Stimulated activated CD4-positive, alpha-beta T cell treated with anti-CD3 and anti-CD28 coated beads, Interleukin-2, amount 100 ng/mL, for 48 hours (primary cell): Measurements from ENCODE around the gene S1PR2.
"Not testable (repeated sequence)": the region's sequence is repeated elsewhere in the genome, so short reads cannot be mapped to it uniquely, and the experiment has no call there.

ENCODE experiments used
- DNase-seq, 2 donors: peaks; one replicate each; pipeline ENCODE4 v3.0.0-alpha.2; 2020

S1PR2 gene

DNA sequence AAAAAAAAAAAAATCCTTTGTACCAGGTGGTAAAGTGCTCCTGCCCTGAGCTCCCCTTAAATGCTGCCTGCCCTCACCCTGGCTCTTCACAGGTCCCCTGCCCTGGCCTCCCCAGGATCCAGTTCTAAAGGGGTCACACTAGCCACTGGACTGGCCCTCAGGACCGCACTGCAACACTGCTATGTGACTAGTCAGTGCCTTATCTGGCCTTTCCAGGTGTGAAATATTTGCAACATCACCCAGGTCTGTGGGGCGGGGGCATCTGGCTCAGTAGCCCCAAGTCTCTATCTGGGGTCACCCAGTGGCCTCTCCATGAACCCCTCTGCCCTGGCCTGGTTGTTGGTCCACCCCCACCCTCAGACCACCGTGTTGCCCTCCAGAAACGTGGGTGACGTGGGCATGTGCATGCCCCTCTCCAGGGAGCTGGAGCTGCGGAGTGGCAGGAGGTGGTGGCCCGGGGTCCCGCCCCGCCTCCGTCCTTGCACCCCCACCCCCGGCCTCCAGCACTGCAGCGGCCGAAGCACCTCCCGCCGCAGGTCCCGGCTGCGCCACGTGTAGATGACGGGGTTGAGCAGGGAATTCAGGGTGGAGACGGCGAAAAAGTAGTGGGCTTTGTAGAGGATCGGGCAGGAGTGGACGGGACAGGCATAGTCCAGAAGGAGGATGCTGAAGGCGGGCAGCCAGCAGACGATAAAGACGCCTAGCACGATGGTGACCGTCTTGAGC is 7.5 kb downstream of the S1PR2 start:
- DNase-seq = no peak

DNA sequence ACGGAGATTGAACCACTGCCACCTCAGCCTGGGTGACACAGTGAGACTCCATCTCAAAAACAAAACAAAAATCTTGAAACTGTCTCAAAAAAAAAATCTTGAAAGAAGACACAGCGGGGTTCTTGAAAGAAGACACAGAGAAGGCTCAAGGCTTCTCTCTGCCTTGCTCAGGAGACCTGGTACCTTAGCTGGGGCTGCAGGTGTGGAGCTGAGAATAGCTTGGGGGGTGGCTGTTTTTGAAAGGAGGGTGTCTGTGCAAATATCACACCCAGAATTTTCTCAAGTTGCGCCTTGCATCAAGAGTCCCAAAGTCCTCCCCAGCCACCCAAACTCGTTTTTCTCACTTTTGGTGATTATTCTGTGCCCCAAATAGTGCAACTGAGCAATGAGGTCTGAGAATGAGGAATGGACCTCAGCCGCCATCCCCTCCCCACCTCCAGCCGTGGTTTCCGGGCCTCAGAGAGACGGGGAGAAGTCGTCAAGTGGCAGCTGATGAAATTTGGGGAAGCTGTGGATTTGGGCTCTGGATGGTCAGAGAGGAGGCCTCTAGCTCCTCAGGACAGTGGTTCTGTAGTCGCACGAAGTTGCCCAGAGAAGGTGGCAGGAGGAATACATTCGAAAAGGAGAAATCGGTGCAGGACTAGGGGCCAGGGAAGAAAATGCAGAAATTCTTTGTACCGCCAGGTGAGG is 8.8 kb downstream of the S1PR2 start:
- no peak for DNase-seq

DNA sequence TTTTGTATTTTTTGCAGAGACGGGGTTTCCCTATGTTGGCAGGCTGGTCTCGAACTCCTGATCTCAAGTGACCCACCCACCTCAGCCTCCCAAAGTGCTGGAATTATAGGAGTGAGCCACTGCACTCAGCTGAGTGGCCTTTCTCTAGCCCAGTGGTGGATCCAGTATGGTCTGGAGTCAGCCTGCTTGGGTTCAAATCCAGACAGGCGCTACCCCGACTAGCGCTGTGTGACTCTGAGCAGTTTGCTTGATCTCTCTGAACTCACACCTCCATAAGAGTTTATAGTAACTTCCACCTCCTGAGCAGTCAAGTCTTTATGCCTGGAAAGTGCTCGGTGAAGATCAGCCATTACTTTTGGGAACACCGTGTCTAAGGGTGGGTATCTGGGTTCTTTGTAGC is 10.4 kb downstream of the S1PR2 start:
- DNase-seq = no peak

DNA sequence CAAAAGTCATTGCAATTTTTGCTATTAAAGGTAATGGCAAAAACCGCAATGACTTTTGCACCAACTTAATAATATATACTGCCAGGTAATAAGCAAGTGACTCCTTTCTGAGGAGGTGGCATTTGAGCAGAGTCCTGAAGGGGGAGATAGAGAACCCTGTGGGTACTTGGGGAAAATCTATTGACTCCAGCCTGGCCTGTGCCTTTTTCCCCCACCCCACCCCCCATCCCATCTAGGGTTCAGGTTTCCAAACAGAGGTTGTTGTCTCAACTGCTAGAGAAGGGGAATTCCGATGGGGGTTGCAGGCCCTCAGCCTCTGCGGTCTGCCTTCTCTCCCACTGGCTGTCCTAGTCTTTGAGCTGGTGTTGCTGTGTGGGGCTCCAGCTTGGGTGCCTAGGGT is 11.5 kb downstream of the S1PR2 start:
- DNase-seq = no peak

DNA sequence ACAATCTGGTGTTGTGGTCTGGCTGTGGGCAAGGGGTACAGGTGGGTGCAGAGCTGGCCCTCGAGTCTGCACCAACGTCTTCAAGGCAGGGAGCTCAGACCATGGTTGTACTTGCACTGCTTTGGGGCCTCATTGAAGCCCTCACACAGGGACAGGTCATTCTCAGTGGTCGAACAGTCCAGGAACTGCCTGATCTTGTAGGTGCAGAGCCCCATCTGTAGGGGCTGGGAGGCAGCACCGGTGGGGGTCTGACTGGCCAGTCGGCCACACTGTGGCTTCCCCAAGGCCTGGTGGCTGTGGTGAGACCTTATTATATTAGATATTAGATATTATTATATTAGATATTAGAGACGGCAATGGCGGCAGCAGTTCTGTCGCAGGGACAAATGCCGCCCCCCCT is 14.0 kb downstream of the S1PR2 start:
- no peak for DNase-seq

DNA sequence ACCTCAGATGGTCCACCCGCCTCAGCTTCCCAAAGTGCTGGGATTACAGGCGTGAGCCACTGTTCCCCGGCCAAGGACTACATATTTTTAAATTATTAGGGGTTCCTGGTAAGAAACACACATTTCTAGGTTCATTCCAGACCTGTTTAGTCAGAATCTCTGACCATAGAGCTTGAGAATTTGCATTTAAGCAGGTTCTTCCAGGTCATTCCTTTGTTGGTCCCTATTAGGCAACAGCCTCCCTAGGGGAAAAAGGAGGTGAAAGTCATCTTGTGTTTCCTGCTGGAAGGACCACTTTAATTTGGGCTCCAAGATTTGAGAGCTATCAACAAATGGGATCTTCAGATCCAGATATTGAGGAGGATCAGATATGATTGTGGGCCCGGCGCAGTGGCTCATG is 16.3 kb downstream of the S1PR2 start:
- DNase-seq = no peak

DNA sequence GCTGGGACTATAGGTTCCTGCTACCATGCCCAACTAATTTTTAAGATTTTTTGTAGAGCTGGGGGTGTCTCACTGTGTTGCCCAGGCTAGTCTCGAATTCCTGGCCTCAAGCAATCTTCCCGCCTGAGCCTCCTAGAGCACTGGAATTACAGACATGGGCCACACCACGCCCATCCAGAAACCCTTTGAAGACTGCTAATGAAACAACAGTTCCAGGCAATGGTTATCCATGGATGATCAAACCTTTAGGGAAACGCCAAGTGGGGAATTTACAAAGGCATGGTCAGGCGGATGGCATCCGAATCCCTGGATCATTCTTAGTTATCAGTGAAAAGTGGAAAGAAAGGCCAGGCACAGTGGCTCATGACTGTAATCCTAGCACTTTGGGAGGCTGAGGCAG is 19.4 kb downstream of the S1PR2 start:
- no peak for DNase-seq

DNA sequence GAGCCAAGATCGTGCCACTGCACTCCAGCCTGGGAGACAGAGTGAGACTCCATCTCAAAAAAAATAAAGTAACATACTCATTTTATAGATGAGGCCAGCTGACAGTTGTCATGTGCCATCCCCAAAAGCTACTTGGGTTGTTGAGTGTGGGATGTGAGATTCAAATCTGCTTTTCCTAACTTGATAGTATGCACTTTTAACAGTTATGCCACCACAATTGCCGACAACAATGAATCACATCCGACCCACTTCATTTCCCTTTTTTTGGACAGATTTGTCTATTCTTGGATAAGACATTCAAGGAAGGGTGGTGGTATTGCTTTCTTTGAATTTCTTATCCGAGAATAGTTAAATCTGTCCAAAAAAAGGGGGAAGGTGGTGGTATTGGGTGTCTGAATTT is 20.1 kb downstream of the S1PR2 start:
- no peak for DNase-seq

DNA sequence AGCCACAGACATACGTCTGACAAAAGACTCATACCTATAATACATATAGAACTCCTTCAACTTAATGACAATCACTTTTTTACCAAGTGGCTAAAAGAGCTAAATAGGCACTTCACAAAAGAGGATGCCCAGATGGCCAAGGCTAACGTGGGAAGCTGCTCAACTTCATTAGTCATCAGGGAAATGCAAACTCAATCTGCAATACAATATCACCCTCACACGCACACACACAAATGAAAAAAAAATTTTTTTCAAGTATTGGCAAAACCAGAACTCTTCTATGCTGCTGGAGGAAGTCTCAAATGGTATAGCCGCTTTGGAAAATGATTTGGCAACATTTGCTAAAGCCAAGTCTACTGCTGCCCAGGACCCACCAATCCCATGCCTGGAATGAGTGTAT is 21.8 kb downstream of the S1PR2 start:
- DNase-seq = no peak

DNA sequence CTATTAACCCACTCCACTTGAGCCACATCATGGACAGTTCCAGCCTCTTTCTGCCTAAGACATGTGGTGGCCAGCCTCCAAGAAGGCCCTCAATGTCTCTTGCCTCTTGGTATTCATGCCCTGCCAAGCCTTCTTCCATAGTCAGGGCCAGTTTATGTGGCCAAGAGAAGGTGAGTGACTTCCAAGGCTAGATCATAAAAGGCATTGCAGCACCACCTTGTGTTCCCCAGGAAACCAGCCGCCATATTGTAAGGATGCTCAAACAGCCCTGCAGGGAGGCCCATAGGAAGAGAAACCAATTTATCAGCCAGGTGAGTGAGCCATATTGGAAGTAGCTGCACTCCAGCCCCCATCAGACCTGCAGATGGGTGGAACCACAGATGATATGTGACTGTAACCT is 24.1 kb downstream of the S1PR2 start:
- no peak for DNase-seq

DNA sequence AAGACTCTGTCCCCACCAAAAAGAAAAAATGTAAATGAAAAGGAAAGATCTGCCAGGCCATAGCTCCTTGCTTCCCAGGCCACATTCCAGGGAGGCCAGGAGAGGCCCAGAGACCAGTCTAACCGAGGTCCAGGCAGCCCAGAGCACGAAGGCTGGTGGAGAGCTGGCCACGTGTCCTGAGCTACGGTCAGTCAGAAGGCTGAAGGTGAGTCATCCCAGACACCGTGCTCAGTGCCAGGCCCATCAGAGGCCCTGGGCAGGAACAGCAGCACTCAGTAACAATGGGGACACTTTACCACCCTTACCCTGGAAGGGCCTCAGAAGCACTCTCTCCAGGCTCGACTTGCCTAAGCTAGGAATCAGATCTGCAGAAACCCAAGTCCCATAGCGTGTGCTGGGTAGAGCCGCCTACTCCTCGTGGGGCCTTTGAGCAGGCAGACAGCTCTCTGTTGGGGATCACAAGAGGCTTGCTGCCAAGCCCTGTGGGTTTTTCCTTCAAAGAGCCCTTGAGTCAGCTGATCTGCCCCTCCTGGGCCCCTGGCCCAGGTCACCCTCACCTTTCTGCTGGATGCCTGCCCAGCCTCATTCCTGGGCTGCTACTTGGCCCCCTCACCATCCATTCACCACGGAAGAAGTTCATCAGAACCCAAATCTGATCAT is 24.8 kb downstream of the S1PR2 start:
- no peak for DNase-seq

DNA sequence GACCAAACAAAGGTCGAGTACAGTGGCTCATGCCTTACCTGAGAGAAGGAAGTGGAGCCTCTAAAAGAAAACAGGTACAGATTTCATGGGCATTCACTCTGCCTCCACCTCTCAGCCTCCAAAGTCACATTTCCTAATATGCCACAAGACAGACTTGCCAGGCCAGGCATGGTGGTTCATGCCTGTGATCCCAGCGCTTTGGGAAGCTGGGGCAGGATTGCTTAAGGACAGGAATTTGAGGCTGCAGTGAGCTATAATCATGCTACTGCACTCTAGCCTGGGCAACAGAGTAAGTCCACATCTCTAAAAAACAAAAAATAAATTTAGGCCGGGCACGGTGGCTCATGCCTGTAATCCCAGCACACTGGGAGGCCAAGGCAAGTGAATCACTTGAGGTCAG is 25.5 kb downstream of the S1PR2 start:
- no peak for DNase-seq

DNA sequence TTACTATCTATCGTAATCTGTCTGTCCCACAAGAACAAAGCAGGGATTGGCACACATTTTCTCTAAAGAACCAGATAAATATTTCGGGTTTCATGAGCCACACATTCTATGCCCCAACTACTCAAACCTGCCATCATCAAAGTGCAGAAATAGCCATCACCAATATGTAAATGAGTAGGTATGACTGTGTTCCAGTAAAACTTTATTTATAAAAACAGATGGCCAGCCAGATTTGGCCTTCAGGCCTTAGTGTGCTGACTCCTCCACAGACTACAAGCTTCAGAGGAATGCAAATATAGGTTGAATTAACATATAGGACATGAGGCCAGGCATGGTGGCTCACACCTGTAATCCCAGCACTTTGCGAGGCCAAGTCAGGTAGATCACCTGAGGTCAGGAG is 27.4 kb downstream of the S1PR2 start:
- DNase-seq = no peak

DNA sequence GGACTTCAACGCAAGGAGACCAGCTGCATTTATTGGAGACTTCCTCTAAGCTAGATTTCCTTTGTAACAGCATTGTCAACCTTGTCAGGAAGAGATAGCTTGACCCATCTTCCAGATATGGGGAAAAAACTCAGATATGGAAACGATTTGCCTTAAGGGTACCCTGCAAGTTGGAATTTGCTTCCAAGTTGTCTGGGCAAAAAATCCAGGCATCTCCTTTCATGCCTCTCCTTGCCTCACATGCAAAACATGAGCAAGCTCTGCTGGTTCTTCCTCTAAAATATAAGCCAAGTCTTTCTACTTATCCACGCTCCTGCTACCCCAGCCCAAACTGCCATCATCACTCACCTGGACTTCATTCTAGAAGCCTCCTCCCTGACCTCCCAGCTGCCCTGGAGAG is 30.0 kb downstream of the S1PR2 start:
- no peak for DNase-seq

DNA sequence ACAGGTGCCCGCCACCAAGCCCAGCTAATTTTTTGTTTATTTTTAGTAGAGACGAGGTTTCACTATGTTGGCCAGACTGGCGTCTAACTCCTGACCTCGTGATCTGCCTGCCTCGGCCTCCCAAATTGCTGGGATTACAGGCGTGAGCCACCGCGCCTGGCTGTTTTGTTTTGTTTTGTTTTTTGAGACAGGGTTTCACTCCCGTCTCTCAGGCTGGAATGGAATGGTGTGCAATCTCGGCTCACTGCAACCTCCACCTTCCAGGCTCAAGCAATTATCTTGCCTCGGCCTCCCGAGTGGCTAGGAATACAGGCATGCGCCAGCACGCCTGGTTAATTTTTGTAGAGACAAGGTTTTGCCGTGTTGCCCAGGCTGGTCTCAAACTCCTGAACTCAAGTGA is 31.0 kb downstream of the S1PR2 start:
- DNase-seq = not testable (repeated sequence)

DNA sequence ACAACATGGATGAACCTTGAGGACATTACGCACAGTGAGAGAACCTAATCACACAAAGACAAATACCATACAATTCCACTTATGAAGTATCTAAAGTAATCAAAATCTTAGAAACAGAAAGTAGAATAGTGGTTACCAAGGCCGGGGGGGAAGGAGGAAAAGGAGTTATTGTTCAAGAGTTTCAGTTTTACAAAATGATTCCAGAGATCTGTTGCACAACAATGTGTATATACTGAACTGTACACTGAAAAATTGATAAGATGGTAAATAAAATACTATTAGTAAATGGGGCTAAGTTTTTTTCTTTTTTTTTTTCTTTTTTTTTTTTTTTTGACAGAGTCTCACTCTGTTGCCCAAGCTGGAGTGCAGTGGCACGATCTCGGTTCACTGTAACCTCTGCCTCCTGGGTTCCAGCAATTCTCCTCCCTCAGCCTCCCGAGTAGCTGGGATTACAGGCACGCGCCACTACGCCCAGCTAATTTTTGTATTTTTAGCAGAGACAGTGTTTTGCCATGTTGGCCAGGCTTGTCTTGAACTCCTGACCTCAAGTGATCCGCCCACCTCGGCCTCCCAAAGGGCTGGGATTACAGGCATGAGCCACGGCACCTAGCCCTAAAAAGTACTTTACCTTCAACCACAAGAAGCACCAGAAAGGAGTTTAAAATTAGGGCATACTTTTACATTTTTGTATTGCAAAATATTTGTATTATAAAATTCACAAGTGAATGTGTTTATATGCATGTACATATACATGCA is 32.1 kb downstream of the S1PR2 start:
- not testable (repeated sequence) for DNase-seq

DNA sequence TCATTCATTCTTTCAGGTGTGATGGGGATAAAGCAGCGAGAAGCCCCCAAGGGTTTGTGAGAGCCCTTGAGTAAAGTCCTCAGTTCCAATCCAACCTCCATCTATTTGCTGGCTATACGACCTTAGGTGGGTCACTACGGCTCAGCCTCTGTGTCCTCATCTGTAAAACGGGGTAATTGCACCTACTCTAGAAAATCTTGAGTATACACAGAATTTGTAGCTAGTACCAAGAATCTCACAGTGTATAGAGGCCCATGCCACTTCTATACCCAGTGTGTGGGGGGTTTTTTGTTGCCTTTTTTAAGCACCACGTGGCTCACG is 36.0 kb downstream of the S1PR2 start:
- no peak for DNase-seq

DNA sequence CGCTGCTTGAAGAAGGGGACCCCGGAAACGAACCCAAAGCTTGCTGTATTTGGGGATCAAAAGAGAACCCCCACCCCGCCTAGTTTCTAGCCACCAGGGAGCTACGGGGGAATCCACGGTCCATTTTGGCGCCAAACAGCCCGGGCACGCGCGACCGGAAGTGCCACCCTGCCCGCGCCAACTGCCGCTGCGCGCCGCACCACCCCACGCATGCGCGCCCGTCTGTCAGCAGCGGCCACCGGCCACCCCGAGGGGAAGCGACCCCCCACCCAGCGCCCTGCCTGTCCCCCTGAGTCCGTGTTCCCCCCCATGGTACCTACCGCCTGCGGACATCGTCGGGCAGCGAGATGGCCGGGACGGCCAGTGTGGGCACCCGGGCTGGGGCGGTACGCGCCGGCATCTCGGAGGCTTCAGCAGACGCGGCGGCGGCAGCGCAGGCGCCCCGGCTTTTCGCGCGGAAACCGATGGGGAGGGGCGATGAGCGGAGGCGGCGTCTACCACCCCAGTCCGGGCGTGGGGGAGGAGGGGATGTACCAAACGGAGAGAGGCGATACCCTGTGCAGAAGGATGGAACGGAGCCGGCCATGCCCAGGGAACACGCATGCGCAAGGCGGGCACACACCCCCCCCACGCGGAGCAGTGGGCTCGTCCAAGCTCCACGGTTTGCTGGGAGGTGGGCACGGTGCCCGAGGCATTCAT is 36.5 kb downstream of the S1PR2 start, which contains the start of gene DNMT1:
TSS of gene DNMT1 (minus strand) at position 454 of the 699 bp plus-strand sequence. CDS start at position 400, 54 bp downstream.
- peak; percentile 98 to 99 for DNase-seq

DNA sequence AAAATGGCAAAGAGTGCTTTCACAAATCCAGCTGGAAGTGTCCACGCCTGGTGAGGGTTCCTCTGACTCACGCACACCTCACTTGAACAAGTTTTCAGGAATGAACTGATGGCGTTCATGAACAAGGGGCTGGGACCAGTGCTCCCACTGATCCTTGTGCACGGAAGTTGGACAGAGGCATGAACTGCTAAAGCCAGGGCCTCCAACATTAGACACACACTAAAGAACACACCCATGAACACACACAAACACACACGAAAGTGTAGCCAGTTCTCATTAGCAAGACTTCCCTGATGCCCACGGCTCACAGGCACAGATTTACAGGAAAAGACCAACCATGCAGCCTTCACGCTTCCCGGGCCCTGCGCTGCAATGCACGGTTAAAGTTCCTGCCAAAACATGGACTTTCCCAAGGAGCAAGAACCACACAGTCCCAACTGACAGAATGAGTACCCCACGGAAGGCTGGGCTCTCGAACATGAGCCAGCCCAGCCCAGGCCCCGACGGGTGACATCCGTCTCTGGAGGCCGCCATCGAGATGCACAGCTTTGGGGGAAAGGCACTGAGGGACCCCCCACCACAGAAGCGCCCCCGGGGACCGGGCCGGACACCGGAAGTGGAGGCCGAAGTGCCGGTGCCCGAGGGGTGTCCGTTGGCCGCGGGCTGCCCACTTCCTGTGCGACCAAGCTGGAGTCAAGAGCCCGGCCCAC is 37.2 kb downstream of the S1PR2 start:
- DNase-seq = peak; percentile 40 to 43

DNA sequence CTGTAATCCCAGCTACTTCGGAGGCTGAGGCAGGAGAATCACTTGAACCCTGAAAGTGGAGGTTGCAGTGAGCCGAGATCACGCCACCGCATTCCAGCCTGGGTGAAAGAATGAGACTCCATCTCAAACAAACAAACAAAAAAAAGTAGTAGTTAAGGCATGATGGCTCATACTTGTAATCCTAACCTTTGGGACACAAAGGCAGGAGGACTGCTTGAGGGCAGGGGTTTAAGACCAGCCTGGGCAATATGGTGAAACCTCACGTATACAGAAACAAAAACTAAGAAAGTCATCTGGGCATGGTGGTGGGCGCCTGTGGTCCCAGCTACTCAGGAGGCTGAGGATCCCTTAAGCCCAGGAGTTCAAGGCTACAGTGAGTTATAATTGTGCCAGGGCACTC is 38.2 kb downstream of the S1PR2 start:
- DNase-seq = no peak

DNA sequence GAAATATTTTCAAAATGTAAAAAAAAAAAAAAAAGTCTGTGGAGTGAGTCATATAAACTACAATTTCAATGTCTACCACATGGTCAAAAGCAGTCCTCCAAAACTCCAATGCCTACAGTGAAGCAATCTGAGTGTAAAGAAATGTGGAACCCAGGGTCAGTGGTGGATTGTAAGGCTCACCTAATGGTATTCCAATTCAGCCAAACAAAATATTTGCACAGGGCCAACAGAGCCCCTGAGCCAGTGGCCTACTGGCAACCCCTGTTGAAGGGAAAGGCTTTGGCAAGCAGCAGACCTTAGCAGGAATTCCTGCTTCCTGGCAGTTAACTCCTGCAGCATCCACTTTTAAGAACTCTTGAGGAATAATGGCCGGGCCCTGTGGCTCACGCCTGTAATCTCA is 39.8 kb downstream of the S1PR2 start:
- no peak for DNase-seq

DNA sequence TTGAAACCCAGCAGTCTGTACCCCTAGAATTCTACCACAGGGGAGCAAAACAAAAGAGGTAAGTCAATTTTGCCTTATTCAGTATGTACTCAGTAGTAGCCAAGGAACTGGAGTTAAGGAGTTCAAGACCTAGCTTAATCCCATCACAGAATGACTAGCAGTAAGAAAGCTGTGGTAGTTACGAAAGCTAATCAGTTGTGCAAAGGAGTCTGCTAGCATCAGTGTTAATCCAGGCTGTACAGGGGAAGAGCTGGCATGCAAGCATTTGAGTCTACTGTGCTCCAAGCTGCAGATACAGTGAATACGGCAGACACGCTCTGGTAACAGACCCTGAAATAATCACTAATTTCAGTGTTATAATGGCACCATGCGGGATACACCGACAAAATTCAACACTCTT is 41.1 kb downstream of the S1PR2 start:
- DNase-seq = no peak
